GM21381 (cell line): ENCODE measurements around the gene CDCP2.

Source experiments
- ATAC-seq: cut with Tn5 transposase; IDR thresholded peaks from one replicate; pipeline ENCODE4 v1.9.1; 2021; ENCODE audit warnings: mild to moderate bottlenecking, moderate library complexity; ENCODE audit not compliant: unreplicated experiment

Gene CDCP2

DNA sequence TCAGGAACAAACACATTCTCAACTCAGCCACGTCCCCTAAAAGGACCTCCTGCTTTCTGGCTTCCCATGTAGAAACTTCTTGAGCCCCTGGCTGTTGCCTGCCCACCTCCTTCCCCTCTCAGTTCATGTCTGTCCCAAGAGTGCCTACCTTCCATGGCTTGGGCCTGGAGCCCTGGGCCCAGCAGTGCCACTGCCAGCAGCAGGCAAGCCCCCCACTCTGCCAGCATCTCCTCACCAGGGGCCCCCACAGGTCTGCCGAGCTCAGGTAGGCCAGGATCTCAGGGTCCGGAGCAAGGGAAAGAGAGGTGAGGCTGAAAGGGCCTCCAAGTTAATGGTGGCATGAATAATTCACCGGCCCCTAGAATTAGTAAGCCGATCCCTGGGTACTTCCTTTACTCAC, at the start of gene CDCP2:
Gene CDCP2, minus strand, starts transcription at position 305 of the 400 bp plus-strand sequence. Its CDS starts 78 bp downstream, at position 227.
- no peak for ATAC-seq

DNA sequence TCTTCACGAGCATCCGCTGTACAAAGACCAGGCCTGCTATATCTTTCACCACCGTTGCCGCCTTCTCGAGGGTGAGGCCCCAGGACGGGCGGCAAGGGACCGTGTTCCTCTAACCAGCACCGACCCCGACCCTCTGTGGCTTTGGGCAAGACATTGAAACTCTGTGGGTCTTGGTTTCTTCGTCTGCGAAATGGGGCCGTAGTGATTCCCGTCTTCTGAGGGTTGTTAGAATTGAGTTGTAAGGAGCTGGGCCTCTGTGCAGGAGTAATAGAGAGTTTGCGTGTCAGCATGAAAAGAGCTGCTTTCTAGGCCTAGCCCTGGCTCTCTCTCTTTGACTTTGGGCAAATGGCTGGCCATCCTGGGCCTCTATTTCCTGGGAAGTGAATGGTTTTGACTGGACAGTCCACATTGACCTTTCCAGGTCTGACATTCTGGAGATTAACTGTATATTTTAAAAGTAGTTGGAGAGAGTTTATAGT, 47.8 kb upstream of the CDCP2 start:
- no peak for ATAC-seq

GRCh38 chr1:54199765-54200518, 47.1 kb upstream of the CDCP2 start, which contains the start of the genes CYB5RL and MRPL37:
Gene CYB5RL, minus strand, starts transcription at chr1:54200030. Its CDS starts 4,414 bp downstream, at chr1:54195616.
Gene MRPL37, plus strand, starts transcription at chr1:54200167. Its CDS starts 77 bp downstream, at chr1:54200244.
- peak; percentile 95 for ATAC-seq

GRCh38 chr1:54199151-54199764, 46.5 kb upstream of the CDCP2 start:
- peak; percentile 4 for ATAC-seq

- no peak for ATAC-seq
Observed at GRCh38 chr1:54193453-54193852, 40.7 kb upstream of the CDCP2 start.

DNA sequence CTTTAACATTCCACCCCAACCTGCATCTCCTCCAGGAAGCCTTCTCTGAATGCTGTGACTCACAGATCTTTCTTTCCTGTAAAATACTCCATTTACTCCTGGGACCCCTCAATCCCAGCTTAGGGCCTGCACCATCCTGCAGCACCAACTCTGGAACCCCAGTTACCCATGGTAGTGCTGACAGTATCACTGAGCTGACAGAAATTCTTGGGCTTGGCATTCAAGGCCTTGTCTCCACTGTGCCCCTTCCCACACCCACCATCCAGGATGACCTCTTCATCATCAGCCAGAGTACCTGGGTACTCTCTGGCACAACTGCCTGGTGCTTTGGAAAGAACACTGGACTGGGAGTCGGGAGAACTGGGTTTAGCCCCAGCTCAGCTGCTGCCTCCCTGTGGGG, 38.7 kb upstream of the CDCP2 start:
- ATAC-seq, result no peak

DNA sequence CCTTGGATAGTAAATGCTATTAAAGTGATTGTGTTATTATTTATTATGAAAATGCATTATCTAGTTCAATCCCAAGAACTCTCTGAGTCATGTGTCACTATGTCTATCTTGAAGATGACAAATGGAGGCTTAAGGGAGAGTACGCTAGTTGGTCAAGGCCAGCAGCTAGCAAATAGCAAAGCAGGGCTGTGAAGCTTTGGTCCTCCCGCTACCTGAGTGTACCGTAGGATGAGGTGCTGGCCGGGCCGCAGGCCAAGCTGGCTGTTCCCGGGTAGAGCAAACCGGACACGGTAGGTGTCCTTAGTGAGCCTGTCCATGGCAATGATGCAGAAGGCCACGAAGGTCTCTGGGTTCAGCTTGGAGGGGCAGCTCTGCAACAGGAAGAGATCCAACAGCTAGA, 37.7 kb upstream of the CDCP2 start:
- ATAC-seq, result no peak

- no peak for ATAC-seq
Observed at GRCh38 chr1:54188291-54188690, 35.5 kb upstream of the CDCP2 start.

- no peak for ATAC-seq
Observed at GRCh38 chr1:54186056-54186455, 33.3 kb upstream of the CDCP2 start.

DNA sequence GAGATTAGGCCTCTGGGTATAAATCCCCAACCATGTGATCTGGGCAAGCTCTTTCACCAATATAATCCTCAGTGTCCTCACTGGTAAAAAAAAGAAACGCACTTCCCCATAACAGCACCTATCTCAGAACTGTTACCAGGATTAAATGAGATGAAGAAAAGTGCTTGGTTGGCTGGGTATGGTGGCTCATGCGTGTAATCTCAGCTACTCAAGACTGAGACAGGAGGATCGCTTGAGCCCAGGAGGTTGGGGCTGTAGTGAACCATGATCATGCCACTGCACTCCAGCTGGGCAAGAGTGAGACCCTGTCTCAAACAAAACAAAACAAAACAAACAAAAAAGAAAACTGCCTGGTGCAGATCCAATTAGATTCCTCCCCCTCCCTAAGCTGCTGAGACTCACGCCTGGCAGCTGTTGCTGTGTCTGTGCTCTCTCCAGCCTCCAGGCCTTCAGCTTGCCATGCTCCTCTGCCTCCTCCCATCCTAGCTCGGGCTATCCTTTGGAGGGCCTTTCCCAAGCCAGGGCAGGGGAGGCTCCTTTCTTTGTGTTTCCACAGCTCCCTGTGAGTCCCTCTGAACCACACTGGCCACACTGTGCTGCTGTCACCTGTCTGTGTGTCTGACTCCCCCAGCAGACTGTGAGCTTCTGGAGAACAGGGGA, 28.0 kb upstream of the CDCP2 start:
- no peak for ATAC-seq

- no peak for ATAC-seq
Observed at GRCh38 chr1:54178296-54179070, 25.7 kb upstream of the CDCP2 start.

DNA sequence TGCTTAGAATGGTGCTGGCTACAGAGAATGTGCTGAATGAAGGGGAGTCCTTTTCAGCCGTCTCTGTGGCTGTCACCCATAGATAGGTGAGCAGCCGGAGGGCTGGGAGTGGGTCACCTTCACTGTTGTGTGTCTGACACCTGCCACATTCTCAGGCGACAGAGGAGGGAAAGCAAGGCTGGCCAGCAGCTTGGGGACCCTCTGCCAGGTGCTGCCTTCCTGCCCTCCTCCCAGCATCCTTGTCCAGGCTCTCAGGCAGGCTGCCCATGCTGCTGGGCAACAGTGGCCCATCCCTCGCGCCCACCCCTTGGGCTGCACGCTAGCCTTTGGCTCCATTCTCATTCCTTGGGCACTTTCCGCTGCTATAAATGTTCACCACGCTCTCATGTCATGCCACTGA, 24.9 kb upstream of the CDCP2 start:
- ATAC-seq, result no peak

GRCh38 chr1:54176621-54177327, 24.0 kb upstream of the CDCP2 start:
- no peak for ATAC-seq

DNA sequence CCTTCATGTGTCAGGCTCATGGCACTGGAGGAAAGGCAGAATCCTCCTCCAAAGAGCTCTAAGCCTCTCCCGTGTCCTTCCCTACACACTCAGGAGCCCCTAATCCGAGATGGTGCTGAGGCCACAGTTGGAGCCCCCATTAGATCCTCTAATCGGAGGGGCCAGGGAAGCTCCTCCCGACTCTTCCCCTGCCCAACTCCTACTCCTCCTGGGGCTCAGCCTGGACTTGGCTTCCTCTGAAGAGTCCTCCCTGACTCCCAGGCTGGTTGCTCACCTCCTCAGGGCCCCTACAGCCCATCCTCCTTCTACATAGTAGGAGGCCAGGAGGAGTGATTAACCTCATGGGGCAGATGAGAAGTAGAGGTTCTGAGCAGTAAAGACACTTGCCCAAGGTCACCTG, 21.3 kb upstream of the CDCP2 start:
- ATAC-seq, result no peak

DNA sequence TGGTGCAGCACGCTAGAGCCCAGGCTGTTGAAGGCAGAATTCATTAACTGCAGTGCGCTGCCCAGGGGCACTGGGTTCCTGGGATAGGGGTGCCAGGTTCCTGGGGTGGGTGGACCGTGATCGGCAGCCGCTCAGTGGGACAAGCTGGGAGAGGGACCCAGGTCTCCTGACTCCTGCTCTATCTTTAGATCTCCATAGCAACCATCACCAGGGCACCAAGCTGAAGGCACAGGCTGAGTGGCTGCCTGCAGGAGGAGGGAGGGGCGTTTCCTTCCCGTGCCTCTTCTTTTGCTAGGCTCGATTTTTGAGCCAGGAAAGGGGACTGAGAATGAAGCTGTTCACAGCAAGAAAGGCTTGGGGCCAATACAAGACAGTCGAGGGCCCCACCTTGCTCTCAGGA, 20.9 kb upstream of the CDCP2 start:
- ATAC-seq, result no peak

DNA sequence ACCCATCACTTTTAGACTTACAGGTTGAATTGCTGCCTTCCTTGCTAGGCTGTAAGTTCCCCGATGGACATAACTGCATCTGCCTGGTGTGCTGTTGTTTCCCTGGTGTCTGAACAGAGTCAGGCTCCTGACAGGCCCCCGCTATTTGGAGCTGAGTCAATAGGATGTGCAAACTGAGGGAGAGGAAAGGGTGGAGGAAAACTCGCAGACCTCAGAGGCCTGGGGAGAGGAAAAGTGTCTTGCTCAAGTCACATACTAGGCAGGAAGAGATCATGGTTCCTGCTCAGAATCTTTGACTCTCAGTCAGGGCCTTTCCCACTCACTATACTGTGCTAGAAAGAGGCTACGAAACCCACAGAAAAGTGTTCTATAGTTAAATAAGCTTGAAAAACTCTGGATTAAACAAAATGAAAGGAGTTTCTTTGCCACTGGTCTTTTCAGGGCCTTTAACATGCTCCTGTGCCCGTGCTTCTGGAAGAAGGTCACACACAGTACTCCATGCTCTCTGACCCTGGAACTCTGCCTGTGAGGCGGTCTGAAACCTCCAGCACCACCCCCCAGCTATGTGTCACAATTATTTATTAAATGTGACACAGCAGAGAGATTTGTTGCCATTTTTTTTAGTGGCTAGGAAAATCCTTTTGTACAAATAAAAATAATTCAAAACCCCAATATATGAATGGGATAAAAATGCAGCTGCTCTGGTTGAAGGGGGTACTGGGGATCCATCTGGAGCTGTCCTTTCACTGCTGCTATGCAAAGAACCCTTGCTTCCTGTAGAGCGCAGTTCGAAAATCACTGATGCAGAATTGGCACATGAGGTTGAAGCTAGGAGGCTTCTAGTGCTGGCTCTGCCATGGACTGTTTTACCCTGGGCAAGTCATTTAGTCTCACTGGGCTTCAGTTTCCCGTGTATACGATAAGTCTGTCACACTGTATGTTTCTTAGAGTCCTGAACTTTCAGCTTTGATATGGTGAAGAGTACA, 20.1 kb upstream of the CDCP2 start:
- no peak for ATAC-seq

DNA sequence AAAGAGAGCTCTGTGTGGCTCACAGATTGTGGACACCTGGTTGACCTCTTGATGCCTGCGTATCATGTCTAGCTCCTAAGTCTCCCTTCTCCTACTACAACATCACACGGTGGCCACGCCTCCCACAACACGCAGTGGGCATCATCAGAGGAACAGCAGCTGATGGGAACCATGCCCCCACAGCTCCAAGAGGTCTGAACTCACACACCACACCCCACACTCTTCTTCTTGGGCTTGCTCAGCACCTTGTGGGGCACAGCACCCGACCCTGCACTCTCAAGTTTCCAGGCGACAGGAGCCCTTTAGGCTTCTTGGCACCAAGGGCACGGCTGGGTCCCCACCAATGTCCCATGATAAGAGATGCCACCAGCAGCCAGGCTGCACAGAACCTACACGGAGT, 18.8 kb upstream of the CDCP2 start:
- ATAC-seq, result no peak

GRCh38 chr1:54171016-54171415, 18.2 kb upstream of the CDCP2 start:
- no peak for ATAC-seq

DNA sequence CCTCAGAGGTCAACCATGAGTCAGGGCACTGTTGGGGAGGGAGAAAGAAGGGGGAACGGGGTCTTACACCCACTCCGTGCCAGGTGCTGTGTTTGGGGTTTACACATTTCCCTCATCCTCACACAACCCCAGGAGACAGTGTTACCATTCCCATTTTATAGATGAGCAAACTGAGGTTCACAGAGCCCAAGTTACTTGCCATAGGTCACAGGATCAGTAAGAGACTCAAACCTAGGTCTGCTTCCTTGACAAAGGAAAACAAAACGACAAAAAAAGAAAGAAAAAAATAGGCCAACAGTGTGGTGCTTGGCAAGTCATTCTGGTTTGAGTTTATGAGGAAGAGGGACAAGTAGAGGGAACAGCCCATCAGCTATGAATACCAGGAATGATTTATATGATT, 16.3 kb upstream of the CDCP2 start:
- no peak for ATAC-seq
